GM12878 (cell line): ENCODE data around the gene MRTFA. TPM values are rescaled to one million over a fixed set of nuclear protein-coding genes. Genes with fewer than 3 reads are reported as not detected.

Experiments used
- ATAC-seq: fragments of 200-7000 bp; cut with Tn5 transposase; 3 replicates; pipeline ENCODE4 v1.9.1; 2020; ENCODE audit warnings: mild to moderate bottlenecking, moderate library complexity
- BruUV-seq: library from RNA; stranded (reverse); fragments of 400-500 nt; replicated peaks from 2 replicates; lab custom pipeline; 2021; lab: Mats Ljungman, UMichigan
- CTCF ChIA-PET: fragments of 300-600 bp; sonication (Branson Sonifier 250); formaldehyde crosslinking; extraction: SDS; loops from one replicate; lab custom pipeline; 2021; ENCODE audit warnings: inconsistent platforms; lab: Yijun Ruan, JAX
- POLR2A ChIA-PET: fragments of 350-600 bp; formaldehyde crosslinking; extraction: SDS; loops from one replicate; lab custom pipeline; 2021; ENCODE audit warnings: inconsistent platforms; lab: Charles Lee
- RAD21 ChIA-PET: fragments of 300-600 bp; sonication (Branson Sonifier 250); formaldehyde crosslinking; loops from one replicate; lab custom pipeline; 2023; ENCODE audit warnings: antibody characterized with exemption; ENCODE audit not compliant: unreplicated experiment; lab: Charles Lee
- SMC1A ChIA-PET: fragments of 300-600 bp; sonication (Branson Sonifier 250); formaldehyde crosslinking; loops from one replicate; lab custom pipeline; 2023; ENCODE audit not compliant: unreplicated experiment, uncharacterized antibody; lab: Charles Lee
- DNase-seq: peaks from one replicate; pipeline ENCODE4 v3.0.0-alpha.2; 2011; ENCODE audit warnings: low read depth, low spot score
- FAIRE-seq: peaks from 3 replicates; lab custom pipeline; 2011; peaks lifted over from hg19 to GRCh38; lab: Jason Lieb, UNC
- H2AFZ ChIP-seq: 2 replicates; pipeline ENCODE4 v1.6.0; 2011; ENCODE audit warnings: low read depth, low read length, control low read depth; ENCODE audit not compliant: control insufficient read depth
- H3K27ac ChIP-seq: 2 replicates; pipeline ENCODE4 v1.5.1; 2011; ENCODE audit warnings: control low read depth; ENCODE audit not compliant: control insufficient read depth, insufficient read depth
- H3K27me3 ChIP-seq, 2 experiments: replicated peaks in 1 of 2; 2 replicates each; pipeline versions ENCODE4 v1.6.0 to v1.6.1; 2011; ENCODE audit warnings: low read length in 1 of 2; ENCODE audit not compliant: control insufficient read depth in 2 of 2, insufficient read depth in 2 of 2
- H3K36me3 ChIP-seq, 2 experiments: 2 replicates each; pipeline ENCODE4 v1.5.1; 2011; ENCODE audit warnings: low read length in 1 of 2; ENCODE audit not compliant: control insufficient read depth in 2 of 2, insufficient read depth in 2 of 2
- H3K4me1 ChIP-seq: 2 replicates; pipeline ENCODE4 v1.6.1; 2011; ENCODE audit warnings: mild to moderate bottlenecking, low read length, moderate library complexity, mixed read lengths; ENCODE audit not compliant: control insufficient read depth, insufficient read depth
- H3K4me2 ChIP-seq: 2 replicates; pipeline ENCODE4 v1.6.0; 2011; ENCODE audit warnings: control low read depth; ENCODE audit not compliant: control insufficient read depth, insufficient read depth
- H3K4me3 ChIP-seq: fragments of 200-600 bp; sonication (generic); 2 replicates; pipeline ENCODE4 v1.5.1; 2016
- H3K79me2 ChIP-seq: 2 replicates; pipeline ENCODE4 v1.6.0; 2011; ENCODE audit warnings: low read length; ENCODE audit not compliant: control insufficient read depth, insufficient read depth
- H3K9ac ChIP-seq: 2 replicates; pipeline ENCODE4 v1.8.0; 2011; ENCODE audit warnings: low read length, control low read depth, mixed read lengths; ENCODE audit not compliant: control insufficient read depth, insufficient read depth
- H3K9me3 ChIP-seq: replicated peaks from 3 replicates; pipeline ENCODE4 v1.5.1; 2011; ENCODE audit warnings: mild to moderate bottlenecking, low read length; ENCODE audit not compliant: control insufficient read depth, insufficient read depth
- H4K20me1 ChIP-seq: 2 replicates; pipeline ENCODE4 v1.6.0; 2011; ENCODE audit not compliant: control insufficient read depth, insufficient read depth
- BACH1 ChIP-seq: fragments of 450-650 bp; IDR thresholded peaks from 2 replicates; pipeline ENCODE4 v1.6.1; 2017; ENCODE audit warnings: mild to moderate bottlenecking, borderline replicate concordance
- SMAD5 ChIP-seq: IDR thresholded peaks from 2 replicates; pipeline ENCODE4 v1.6.1; 2016; ENCODE audit warnings: antibody characterized with exemption, low read depth
- WGBS: methylation state at CpG from one replicate; pipeline ENCODE4 v1.1.6; 2016; ENCODE audit warnings: low lambda C conversion rate; ENCODE audit not compliant: insufficient replicate concordance, insufficient coverage; ENCODE audit errors: missing lambda C conversion rate; 5-methylcytosine and 5-hydroxymethylcytosine counted together
- in situ Hi-C: fragments of 300-500 bp; cut with MboI; formaldehyde crosslinking; loops from 9 replicates; pipeline ENCODE4 v1.14.3; 2018; ENCODE audit warnings: mixed read lengths
- intact Hi-C: fragments of 100-400 bp; cut with micrococcal nuclease; formaldehyde crosslinking; loops from one replicate; pipeline ENCODE4 v1.14.2; 2022; ENCODE audit not compliant: unreplicated experiment
- polyA plus RNA-seq, 11 experiments: library from polyadenylated mRNA; depleted of rRNA in 4 of 11; unstranded in 6 of 11; stranded (reverse) in 5 of 11; fragments of >200 nt; fragmentation: Nextera tagmentation in 4 of 11; fragmentation: Illumina TruSeq in 1 of 11; extraction: Ambion mirVana in 4 of 11; extraction: Trizol in 1 of 11; gene quantifications; 1 replicate in 1 of 11; 2 replicates in 10 of 11; pipeline versions ENCODE4 v1.2.1 to v1.2.3, GENCODE V29; 2011 to 2016; ENCODE audit warnings: inconsistent platforms in 2 of 11, missing spikeins in 2 of 11, low read depth in 1 of 11
- total RNA-seq, 4 experiments: library from RNA; depleted of rRNA in 3 of 4; stranded (reverse); fragments of >200 nt in 3 of 4; fragmentation: Illumina TruSeq in 1 of 4; extraction: Trizol in 1 of 4; gene quantifications; 2 replicates each; pipeline versions ENCODE4 v1.2.1 to v1.2.3, GENCODE V29; 2013 to 2021
- TF ChIP-seq, protein P1 (sequence below): fragments of 450-650 bp; IDR thresholded peaks from 2 replicates; pipeline ENCODE4 v1.6.1; 2017; ENCODE audit warnings: mild to moderate bottlenecking, moderate library complexity

The MRTFA gene
- total and polyA plus RNA-seq, 10 of the 15 experiments (the other 5 are each of a cell fraction or from before 2014, with no cell fraction given), result 2.0 to 63.9 (median 17.9) TPM

DNA sequence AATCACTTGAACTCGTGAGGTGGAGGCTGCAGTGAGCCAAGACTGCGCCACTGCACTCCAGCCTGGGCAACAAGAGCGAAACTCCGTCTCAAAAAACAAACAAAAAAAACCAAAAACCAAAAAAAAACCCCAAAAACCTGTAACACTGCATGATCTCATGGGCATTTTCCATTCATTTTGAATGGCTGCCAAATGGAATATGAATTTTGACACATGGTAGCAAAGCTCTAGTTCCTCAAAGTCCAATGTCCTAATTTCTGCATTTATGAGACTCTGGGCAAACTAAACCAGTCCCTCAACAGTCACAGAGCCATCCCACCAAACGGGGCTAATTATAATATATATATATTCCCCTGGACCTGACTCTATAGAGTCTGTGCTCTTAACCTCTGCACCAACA is 204.4 kb downstream of the MRTFA start:
- ChIA-PET CTCF (interaction anchor here (0.9 to 10.9 kb wide), 4 partner anchors 17 to 92 kb away, joined by 3 to 202 read pairs (median 4); no protein-coding TSS in a partner anchor), POLR2A (no interaction called here), SMC1A (interaction anchor here (1.7 to 2.9 kb wide), 2 partner anchors 17 to 32 kb away, joined by 5 to 9 read pairs; no protein-coding TSS in a partner anchor), RAD21 (no interaction called here)
- H3K4me3 ChIP-seq, result no peak overlapping the region
- no TSS peak for BruUV-seq
- H3K9ac ChIP-seq, result no peak overlapping the region
- FAIRE-seq, result no peak
- peaks cover 27 to 51% of the 10 kb centered on the region in 2 experiments for H3K36me3 ChIP-seq
- intact Hi-C loops, result loop anchor here (10.0 kb wide), 1 partner anchor 463 kb away; no protein-coding TSS in a partner anchor
- in situ Hi-C loops, result loop anchor here (5.0 kb wide), 1 partner anchor 210 kb away; no protein-coding TSS in a partner anchor
- no peaks in the 10 kb centered on the region for H3K27me3 ChIP-seq
- no peak overlapping the region for H2AFZ ChIP-seq
- no peak overlapping the region for H3K27ac ChIP-seq
- no peak for ATAC-seq
- H3K4me1 ChIP-seq, result peaks cover 37% of the 10 kb centered on the region
- TF ChIP-seq, protein P1, sequence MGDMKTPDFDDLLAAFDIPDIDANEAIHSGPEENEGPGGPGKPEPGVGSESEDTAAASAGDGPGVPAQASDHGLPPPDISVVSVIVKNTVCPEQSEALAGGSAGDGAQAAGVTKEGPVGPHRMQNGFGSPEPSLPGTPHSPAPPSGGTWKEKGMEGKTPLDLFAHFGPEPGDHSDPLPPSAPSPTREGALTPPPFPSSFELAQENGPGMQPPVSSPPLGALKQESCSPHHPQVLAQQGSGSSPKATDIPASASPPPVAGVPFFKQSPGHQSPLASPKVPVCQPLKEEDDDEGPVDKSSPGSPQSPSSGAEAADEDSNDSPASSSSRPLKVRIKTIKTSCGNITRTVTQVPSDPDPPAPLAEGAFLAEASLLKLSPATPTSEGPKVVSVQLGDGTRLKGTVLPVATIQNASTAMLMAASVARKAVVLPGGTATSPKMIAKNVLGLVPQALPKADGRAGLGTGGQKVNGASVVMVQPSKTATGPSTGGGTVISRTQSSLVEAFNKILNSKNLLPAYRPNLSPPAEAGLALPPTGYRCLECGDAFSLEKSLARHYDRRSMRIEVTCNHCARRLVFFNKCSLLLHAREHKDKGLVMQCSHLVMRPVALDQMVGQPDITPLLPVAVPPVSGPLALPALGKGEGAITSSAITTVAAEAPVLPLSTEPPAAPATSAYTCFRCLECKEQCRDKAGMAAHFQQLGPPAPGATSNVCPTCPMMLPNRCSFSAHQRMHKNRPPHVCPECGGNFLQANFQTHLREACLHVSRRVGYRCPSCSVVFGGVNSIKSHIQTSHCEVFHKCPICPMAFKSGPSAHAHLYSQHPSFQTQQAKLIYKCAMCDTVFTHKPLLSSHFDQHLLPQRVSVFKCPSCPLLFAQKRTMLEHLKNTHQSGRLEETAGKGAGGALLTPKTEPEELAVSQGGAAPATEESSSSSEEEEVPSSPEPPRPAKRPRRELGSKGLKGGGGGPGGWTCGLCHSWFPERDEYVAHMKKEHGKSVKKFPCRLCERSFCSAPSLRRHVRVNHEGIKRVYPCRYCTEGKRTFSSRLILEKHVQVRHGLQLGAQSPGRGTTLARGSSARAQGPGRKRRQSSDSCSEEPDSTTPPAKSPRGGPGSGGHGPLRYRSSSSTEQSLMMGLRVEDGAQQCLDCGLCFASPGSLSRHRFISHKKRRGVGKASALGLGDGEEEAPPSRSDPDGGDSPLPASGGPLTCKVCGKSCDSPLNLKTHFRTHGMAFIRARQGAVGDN, result no peak
- TF ChIP-seq BACH1 (no peak), SMAD5 (no peak)
- no peak for DNase-seq
- H4K20me1 ChIP-seq, result no peaks in the 10 kb centered on the region
- no peak overlapping the region for H3K4me2 ChIP-seq
- WGBS, result 93% methylated on average over 5 of the region's 5 CpGs
- peaks cover 32% of the 10 kb centered on the region for H3K79me2 ChIP-seq
- no peaks in the 10 kb centered on the region for H3K9me3 ChIP-seq
